ENCODE data around the gene PRR33.

The PRR33 gene

GRCh38 chr11:1846453-1846932 is 45.2 kb downstream of the PRR33 start:
- no peak overlapping the region for H3K27ac ChIP-seq
- TF ChIP-seq, protein P1, sequence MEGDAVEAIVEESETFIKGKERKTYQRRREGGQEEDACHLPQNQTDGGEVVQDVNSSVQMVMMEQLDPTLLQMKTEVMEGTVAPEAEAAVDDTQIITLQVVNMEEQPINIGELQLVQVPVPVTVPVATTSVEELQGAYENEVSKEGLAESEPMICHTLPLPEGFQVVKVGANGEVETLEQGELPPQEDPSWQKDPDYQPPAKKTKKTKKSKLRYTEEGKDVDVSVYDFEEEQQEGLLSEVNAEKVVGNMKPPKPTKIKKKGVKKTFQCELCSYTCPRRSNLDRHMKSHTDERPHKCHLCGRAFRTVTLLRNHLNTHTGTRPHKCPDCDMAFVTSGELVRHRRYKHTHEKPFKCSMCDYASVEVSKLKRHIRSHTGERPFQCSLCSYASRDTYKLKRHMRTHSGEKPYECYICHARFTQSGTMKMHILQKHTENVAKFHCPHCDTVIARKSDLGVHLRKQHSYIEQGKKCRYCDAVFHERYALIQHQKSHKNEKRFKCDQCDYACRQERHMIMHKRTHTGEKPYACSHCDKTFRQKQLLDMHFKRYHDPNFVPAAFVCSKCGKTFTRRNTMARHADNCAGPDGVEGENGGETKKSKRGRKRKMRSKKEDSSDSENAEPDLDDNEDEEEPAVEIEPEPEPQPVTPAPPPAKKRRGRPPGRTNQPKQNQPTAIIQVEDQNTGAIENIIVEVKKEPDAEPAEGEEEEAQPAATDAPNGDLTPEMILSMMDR (conservative IDR thresholded peaks at IDR 0.05): no peak
- no peak for TF ChIP-seq ZFX (IDR thresholded peaks at IDR 0.05)

DNA sequence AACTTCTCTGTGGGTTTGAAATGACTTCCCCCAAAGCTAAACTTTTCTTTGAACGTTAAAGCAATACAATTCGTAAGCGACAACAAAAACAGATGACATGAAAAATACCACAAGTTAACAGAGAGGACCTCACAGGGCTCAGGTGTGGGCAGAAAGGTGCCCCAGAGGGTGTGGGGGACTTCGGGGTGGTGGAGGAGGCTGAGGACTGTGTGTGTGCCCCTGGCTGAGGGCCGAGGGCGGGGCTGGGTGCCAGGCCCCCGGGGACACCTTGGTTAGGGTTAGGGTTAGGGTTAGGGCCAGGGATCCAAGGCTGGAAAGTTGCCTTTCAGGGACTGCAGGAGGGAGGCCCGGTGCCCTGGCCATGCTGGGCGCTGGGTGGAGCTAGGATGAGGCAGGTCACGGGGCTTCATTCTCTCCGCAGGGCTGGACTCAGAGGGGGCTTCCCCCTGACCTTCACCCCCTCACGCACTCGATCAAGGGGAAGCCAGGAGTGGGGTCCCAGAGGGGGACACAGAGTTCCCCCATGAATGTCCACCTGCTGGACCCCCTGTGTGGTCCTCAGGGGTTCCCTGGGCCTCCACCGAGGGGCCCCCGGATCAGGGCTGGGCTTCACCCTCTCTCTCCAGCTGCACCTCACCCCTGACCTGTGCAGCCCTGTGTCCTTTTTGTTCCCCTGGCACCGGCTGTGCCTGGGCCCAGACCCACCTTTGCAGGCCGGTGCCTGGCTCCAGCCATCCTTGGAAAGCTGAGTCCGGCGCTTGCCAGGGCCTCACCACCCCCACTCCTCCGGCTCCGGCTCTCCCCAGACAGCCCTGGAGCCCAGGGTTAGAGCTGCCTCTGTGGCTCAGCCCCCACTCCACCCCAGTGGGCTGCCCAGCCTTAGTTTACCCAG is 45.9 kb downstream of the PRR33 start:
- TF ChIP-seq, protein P1 (conservative IDR thresholded peaks at IDR 0.05): no peak
- no peak for TF ChIP-seq ZFX (IDR thresholded peaks at IDR 0.05)
- no peak overlapping the region for H3K27ac ChIP-seq

- H3K27ac ChIP-seq: no peak overlapping the region
Measured at GRCh38 chr11:1845095-1845429, 46.6 kb downstream of the PRR33 start.

GRCh38 chr11:1844221-1845094 is 47.2 kb downstream of the PRR33 start:
- H3K27ac ChIP-seq: no peak overlapping the region
- TF ChIP-seq, protein P1 (conservative IDR thresholded peaks at IDR 0.05): no peak
- no peak for TF ChIP-seq ZFX (IDR thresholded peaks at IDR 0.05)

More at GRCh38 chr11:1845095-1845429, 46.6 kb downstream of the PRR33 start:
- TF ChIP-seq, protein P1 (conservative IDR thresholded peaks at IDR 0.05): no peak
- no peak for TF ChIP-seq ZFX (IDR thresholded peaks at IDR 0.05)

DNA sequence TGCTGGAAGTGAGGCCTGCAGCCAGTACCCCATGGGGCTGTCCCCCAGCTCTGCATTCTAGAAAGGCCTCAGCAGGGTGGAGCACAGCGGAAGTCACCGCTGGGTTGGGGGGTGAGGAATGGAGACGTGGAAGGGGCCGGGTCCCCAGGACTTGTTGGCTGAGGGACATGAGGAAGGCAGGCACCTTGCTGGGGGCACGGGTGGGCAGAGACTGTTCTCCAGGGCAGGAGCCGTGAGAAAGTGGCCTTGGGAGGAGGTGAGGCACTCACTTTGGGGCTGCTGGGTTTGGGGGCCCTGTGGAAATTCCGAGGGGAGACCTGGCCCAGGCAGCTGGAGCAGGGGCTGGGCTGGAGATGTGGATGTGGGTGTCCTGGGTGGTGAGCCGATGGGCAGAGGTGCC is 47.9 kb downstream of the PRR33 start:
- H3K27ac ChIP-seq: no peak overlapping the region
- no peak for TF ChIP-seq ZFX (IDR thresholded peaks at IDR 0.05)
- TF ChIP-seq, protein P1 (conservative IDR thresholded peaks at IDR 0.05): no peak

- H3K27ac ChIP-seq: no peak overlapping the region
- TF ChIP-seq, protein P1 (conservative IDR thresholded peaks at IDR 0.05): no peak
- TF ChIP-seq ZFX (IDR thresholded peaks at IDR 0.05): no peak
Measured at GRCh38 chr11:1843098-1843473, 48.6 kb downstream of the PRR33 start.
